Heart left ventricle (tissue), 16 donors: ENCODE results near the gene SMCR8. TPM values are rescaled to one million over a fixed set of nuclear protein-coding genes. Genes with fewer than 3 reads are reported as not detected.

Source experiments
- ATAC-seq, 4 donors: fragments of 200-7000 bp; cut with Tn5 transposase; one replicate each; pipeline ENCODE4 v1.9.1; 2020 to 2022; ENCODE audit warnings: moderate library complexity in 4 of 4, mild to moderate bottlenecking in 3 of 4, moderate number of reproducible peaks in 1 of 4
- DNase-seq, 5 donors: peaks; one replicate each; pipeline ENCODE4 v3.0.0-alpha.2; 2020
- H3K27ac ChIP-seq, 12 donors: fragments of 200-600 bp; sonication (generic) in 4 of 12; one replicate each; pipeline versions ENCODE4 v1.5.0 to v1.8.0; 2016 to 2022; ENCODE audit warnings: mild to moderate bottlenecking in 2 of 12
- H3K27me3 ChIP-seq, 9 donors: fragments of 200-600 bp; sonication (generic) in 2 of 9; one replicate each; pipeline versions ENCODE4 v1.5.1 to v1.8.0; 2016 to 2022; ENCODE audit warnings: mild to moderate bottlenecking in 3 of 9
- H3K36me3 ChIP-seq, 9 donors: fragments of 200-600 bp; sonication (generic) in 2 of 9; one replicate each; pipeline versions ENCODE4 v1.5.0 to v1.8.0; 2018 to 2022; ENCODE audit warnings: mild to moderate bottlenecking in 2 of 9
- H3K4me1 ChIP-seq, 12 donors: fragments of 200-600 bp; sonication (generic) in 4 of 12; one replicate each; pipeline versions ENCODE4 v1.5.0 to v1.8.0; 2016 to 2022; ENCODE audit warnings: mild to moderate bottlenecking in 3 of 12
- H3K4me3 ChIP-seq, 12 donors: fragments of 200-600 bp; sonication (generic) in 4 of 12; one replicate each; pipeline versions ENCODE4 v1.5.0 to v1.8.0; 2017 to 2022; ENCODE audit warnings: mild to moderate bottlenecking in 9 of 12, moderate library complexity in 4 of 12
- H3K9me3 ChIP-seq, 12 donors: fragments of 200-600 bp; sonication (generic) in 4 of 12; one replicate each; pipeline versions ENCODE4 v1.5.0 to v1.8.0; 2016 to 2022; ENCODE audit warnings: mild to moderate bottlenecking in 1 of 12
- CTCF ChIP-seq, 12 donors: fragments of 200-600 bp; sonication (generic) in 4 of 12; IDR thresholded peaks; one replicate each; pipeline versions ENCODE4 v1.5.0 to v1.8.0; 2018 to 2022; ENCODE audit warnings: antibody characterized with exemption in 12 of 12, mild to moderate bottlenecking in 5 of 12
- POLR2A ChIP-seq, 2 donors: fragments of 450-650 bp; IDR thresholded peaks; one replicate each; pipeline ENCODE4 v1.6.1; 2017; ENCODE audit warnings: antibody characterized with exemption in 2 of 2, mild to moderate bottlenecking in 2 of 2, moderate library complexity in 2 of 2
- whole genome bisulfite sequencing, 4 donors: extraction: QIAGEN DNeasy Blood & Tissue Kit in 2 of 4; methylation state at CpG; one replicate each; pipeline versions ENCODE4 v1.1.5 to v1.1.7; 2013 to 2018; 5-methylcytosine and 5-hydroxymethylcytosine counted together
- intact Hi-C, 10 donors: fragments of 100-400 bp; cut with DNase I; formaldehyde crosslinking; loops; one replicate each; pipeline versions ENCODE4 v1.11.1 to v1.14.2; 2022
- polyA plus RNA-seq, 2 donors: library from polyadenylated mRNA; stranded (reverse); fragments of 200-250 nt; gene quantifications; one replicate each; pipeline ENCODE4 v1.2.3, GENCODE V29; 2013
- total RNA-seq, 9 donors: library from RNA; depleted of rRNA in 2 of 9; stranded (reverse); fragments of >200 nt in 2 of 9; fragmentation: NEBNext Ultra II Directional in 3 of 9; extraction: Animal tissue kit (Norgen Biotek cat#: 25700) in 3 of 9; gene quantifications; one replicate each; pipeline versions ENCODE4 v1.1.0 to v1.2.4, GENCODE V29; 2016 to 2023
- donor health status: ischemic (EF 13 %, LVEDD 7.1; RV severe dilation, severe dysfunction).
- donor health status: healthy with polysubstance abuse.
- donor health status: DM: no; HTN: yes; CAD: no.
- donor health status: DM: no; HTN: no; CAD: no.
- donor health status: ischemic (EF 25% LVEDD 6.9; RV normal size, moderate dysfunction).
- donor health status: ischemic (EF 25% LVEDD 5.7; RV mildly dilated, moderate dysfunction).
- donor health status: healthy.
- donor health status: DM: yes; HTN: yes; CAD: no.
- donor health status: ischemic (EF 35%, LVEDD 5.7; RV mildly dilated, moderate dysfunction).
- donor health status: nonischemic (EF 11% LVEDD 7.7; RV severe dilation, severe dysfunction).
- donor health status: DM: yes; HTN: yes; CAD: no.
- donor health status: PGD.
- donor health status: ischemic (EF 29% LVEDD 5.4; RV normal size, mild dysfunction).
- donor health status: nonischemic (EF 23%, LVEDD 6.1; RV moderate dilation, normal function).

SMCR8 gene
- total and polyA plus RNA-seq, 11 donors, result 2.9 to 17.6 (median 12.4) TPM

GRCh38 chr17:18326572-18326971, 11.5 kb downstream of the SMCR8 start:
- Histone ChIP-seq H3K27ac (no peak overlapping the region), H3K4me1 (peaks cover 0 to 8% (median 0%) of the 10 kb centered on the region in 12 donors), H3K4me3 (no peak overlapping the region), H3K27me3 (no peaks in the 10 kb centered on the region), H3K9me3 (no peaks in the 10 kb centered on the region), H3K36me3 (peaks cover 7 to 96% (median 89%) of the 10 kb centered on the region in 9 donors)
- no peak for DNase-seq
- no peak for ATAC-seq
- intact Hi-C loops, result no loop called here
- 84 to 96% (median 93%) methylated on average over 4 to 6 of the region's 6 CpGs for WGBS, 4 donors
- TF ChIP-seq POLR2A (IDR thresholded peaks at IDR 0.05) (no peak), CTCF (IDR thresholded peaks at IDR 0.05) (no peak)

- Histone ChIP-seq H3K27ac (no peak overlapping the region), H3K9me3 (no peaks in the 10 kb centered on the region), H3K4me1 (peaks cover 0 to 8% (median 0%) of the 10 kb centered on the region in 12 donors), H3K27me3 (no peaks in the 10 kb centered on the region), H3K36me3 (peaks cover 7 to 98% (median 90%) of the 10 kb centered on the region in 9 donors), H3K4me3 (no peak overlapping the region)
- TF ChIP-seq CTCF (IDR thresholded peaks at IDR 0.05) (no peak), POLR2A (IDR thresholded peaks at IDR 0.05) (no peak)
- WGBS, 4 donors, result 74 to 82% (median 76%) methylated on average over 2 of the region's 2 CpGs
- no peak for ATAC-seq
- no peak for DNase-seq
- intact Hi-C loops, result no loop called here
These were observed 12.0 kb downstream of the SMCR8 start for GRCh38 chr17:18327093-18327492.

- Histone ChIP-seq H3K4me1 (peaks cover 0 to 8% (median 0%) of the 10 kb centered on the region in 12 donors), H3K36me3 (peaks cover 7 to 97% (median 89%) of the 10 kb centered on the region in 9 donors), H3K9me3 (no peaks in the 10 kb centered on the region), H3K4me3 (no peak overlapping the region), H3K27ac (no peak overlapping the region), H3K27me3 (no peaks in the 10 kb centered on the region)
- no peak for TF ChIP-seq POLR2A (IDR thresholded peaks at IDR 0.05)
- no peak for TF ChIP-seq CTCF (IDR thresholded peaks at IDR 0.05)
- WGBS, 4 donors, result 91 to 93% (median 92%) methylated on average over 10 of the region's 10 CpGs
- DNase-seq (no peak), ATAC-seq (no peak)
- intact Hi-C loops, result no loop called here
These were observed 12.5 kb downstream of the SMCR8 start for GRCh38 chr17:18327556-18327955.

- H3K36me3 ChIP-seq, result peaks cover 7 to 95% (median 82%) of the 10 kb centered on the region in 9 donors
- ATAC-seq (no peak), DNase-seq (no peak)
- H3K4me3 ChIP-seq, result no peak overlapping the region
- no peaks in the 10 kb centered on the region for H3K27me3 ChIP-seq
- no peak overlapping the region for H3K27ac ChIP-seq
- 84 to 95% (median 92%) methylated on average over 4 to 9 of the region's 9 CpGs for WGBS, 4 donors
- intact Hi-C loops, result no loop called here
- TF ChIP-seq POLR2A (IDR thresholded peaks at IDR 0.05) (no peak), CTCF (IDR thresholded peaks at IDR 0.05) (no peak)
- no peaks in the 10 kb centered on the region for H3K9me3 ChIP-seq
- H3K4me1 ChIP-seq, result peaks cover 0 to 8% (median 0%) of the 10 kb centered on the region in 12 donors
These were observed 13.6 kb downstream of the SMCR8 start for GRCh38 chr17:18328643-18329204.
